NCI-H82 treated with DMSO at 0.1 percent for 48 hours (cell line): ENCODE results near the gene PON3.

Experiments used
- DNase-seq: peaks from one replicate; lab custom pipeline; 2025; ENCODE audit not compliant: unreplicated experiment; lab: John Stamatoyannopoulos, UW

The PON3 gene

DNA sequence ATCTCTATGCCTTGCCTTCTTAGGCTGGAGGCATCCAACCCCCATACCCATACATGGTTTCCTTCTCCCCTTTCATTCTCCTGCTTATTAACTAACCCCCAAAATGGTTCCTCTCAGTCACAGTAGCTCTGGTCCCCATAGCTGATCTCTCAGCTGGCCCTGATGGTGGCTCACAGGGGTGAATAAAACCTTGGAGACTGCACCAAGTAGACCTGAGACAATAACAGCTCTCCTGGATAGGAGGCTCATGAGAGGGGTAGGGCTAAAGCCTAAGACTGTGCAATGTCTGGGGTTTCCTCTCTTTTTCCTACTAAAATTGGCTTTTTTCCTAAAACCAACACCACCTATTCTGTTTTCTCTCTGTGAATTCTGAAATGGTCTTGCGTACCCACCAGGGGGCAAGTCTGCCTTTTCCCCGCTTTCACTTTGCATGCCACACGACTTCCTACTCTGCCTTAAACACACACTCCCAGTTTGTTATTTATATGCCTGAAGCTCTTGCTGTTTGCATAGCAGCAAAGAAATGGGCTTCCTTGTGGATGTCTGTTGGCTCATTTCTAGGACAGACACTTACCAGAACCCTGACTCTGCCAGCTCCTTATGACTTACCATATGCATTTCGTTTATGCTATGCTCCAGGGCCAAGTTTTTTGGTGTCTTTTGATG, 53.4 kb downstream of the PON3 start:
- no peak for DNase-seq

DNA sequence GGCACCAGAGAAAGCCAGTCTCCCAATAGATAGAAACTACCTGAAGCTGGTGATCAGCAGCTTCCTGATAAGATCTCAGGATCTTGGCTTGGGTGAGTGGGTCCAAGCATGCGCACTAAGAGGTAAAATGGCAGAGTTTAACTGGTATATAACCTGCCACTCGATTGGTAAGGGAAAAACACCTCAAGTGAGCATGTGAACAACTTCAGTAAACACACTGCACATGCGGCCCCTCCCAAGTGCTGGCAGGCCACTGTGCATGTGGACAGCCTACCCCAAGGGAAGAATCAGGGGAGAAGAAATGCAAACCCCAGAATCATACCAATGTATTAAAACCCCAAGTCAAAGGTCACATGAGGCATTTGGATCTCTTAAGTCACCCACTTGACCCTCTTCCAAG, 54.1 kb downstream of the PON3 start:
- no peak for DNase-seq

- DNase-seq = no peak
Measured at GRCh38 chr7:95340491-95340890, 55.7 kb downstream of the PON3 start.

DNA sequence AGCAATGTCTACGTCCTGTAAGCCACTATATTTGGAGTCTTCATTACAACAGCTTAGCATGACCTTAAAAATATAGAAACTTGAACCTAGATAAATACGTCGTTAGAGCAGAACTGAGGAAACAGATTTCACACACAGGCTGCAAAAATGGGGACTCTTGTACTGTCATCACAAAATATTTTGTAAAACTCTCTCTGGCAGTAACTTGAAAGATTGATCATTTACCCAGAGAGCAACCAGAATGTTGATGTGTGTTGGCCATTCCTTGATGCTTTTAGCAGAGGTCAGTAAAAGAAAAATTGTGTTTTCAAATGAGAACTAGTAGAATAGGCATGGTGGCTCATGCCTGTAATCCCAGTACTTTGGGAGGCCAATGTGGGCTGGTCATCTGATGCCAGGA, 57.3 kb downstream of the PON3 start:
- no peak for DNase-seq

DNA sequence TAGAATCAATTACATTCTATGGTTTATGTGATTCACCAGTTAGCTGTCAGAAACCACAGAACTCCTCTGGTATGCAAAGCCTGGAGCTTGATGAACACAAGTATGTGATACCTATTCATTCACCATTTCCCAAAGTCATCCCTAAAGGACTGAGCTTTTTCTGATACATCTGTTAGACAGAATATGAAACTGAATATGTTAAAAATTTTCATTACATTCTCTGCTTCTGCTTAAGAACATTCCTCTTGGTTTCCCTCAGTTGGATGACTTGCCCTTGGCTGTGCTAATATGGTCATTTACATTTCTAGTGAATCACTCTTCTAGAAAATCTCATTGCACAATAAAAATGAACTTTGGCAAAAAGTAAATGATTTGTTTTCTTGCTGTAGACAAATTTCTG, 61.1 kb downstream of the PON3 start:
- no peak for DNase-seq

DNA sequence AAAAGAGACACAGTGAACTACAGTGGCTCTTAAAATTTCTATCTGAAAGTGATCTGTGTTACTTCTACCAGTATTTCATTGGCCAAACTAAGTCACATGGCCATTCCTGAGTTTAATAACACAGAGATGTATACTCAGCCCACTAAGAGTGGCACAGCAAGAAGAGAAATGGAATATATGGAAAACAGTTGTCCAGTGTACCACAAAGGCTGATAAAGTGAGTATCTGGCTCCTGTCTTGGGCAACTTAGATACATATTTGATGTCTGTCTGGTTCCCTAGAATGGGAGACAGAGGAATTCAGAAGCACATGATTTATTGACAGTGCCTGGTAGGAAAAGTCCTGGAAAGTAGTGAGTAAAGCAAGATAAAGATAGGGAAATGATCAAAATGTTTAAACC, 61.7 kb downstream of the PON3 start:
- no peak for DNase-seq

DNA sequence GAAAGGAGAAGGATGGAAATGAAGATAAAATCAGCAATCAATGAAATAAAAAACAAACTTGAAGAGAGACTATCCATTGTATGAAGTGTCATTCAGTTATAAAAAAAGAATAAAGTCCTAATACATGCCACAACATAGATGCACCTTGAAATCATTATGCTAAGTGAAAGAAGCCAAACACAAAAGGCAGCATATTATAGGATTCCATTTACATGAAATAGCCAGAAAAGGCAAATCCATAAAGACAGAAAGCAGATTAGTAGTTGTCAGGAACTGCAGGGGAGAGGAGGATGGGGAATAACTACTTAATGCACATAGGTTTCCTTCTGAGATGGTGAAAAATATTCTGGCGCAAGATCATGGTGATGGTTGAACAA, 65.2 kb downstream of the PON3 start:
- no peak for DNase-seq

DNA sequence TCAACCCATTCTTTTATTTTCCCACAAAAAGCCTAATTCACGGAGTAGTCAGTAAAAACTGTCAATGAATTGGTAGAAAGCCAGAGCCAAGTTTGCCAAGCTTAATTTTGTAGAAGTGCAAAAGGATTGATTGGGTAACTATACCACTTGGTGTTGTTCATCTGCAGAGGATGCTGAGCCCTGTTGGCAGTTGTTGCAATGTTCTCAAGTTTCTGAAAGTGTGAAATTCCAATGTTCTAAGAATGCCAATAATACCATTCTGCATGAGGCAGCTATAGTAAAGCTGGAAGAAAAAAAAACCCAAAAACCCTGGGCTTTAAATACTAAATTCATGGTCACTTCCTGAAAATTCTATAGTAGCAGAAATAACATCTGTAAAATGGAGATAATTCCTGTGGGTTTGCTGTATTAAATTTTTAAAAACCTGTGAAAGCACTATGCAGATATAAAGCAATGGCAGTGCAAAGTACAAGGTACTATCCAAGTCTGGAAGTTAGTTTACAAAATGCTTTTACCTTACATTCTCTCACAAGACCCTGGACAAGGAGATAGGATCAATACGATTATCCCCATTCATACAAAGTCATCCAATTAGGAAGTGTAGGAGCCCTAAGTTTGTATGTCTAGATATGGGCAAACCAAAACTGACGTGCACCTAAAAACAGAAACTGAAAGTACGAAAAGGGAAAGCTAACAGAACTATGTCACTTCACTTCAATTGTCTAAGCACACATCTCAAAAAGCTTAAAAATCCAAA, 65.8 kb downstream of the PON3 start:
- no peak for DNase-seq

- DNase-seq = peak; percentile 6
Measured at GRCh38 chr7:95327356-95327755, 68.8 kb downstream of the PON3 start.

GRCh38 chr7:95324431-95324830, 71.7 kb downstream of the PON3 start, which contains the start of gene PON1:
PON1 (minus strand) TSS chr7:95324532; CDS start chr7:95324475, 57 bp downstream.
- DNase-seq = no peak

GRCh38 chr7:95323410-95324129, 72.6 kb downstream of the PON3 start:
- DNase-seq = no peak

GRCh38 chr7:95322854-95323253, 73.3 kb downstream of the PON3 start:
- DNase-seq = no peak

- no peak for DNase-seq
Measured at GRCh38 chr7:95322396-95322795, 73.8 kb downstream of the PON3 start.

DNA sequence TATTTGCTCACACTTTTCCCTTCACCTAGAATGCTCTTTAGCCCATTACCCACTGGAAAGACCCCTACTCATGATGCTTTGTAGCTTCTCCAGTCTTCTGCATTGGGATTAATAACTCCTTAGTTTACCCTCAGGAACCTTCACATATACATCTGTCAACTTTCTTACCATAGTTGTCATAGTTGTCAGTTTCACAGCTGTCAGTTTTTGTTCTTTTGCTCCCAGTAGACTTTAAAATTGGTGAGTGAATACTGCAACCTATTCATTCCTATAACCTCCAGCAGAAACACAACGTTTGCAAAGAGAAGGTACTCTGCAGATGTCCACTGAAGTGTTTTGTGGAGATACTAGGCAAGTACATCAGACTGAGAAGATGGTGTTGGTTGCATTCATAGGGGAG, 74.5 kb downstream of the PON3 start:
- no peak for DNase-seq

- DNase-seq = no peak
Measured at GRCh38 chr7:95320651-95321050, 75.5 kb downstream of the PON3 start.

DNA sequence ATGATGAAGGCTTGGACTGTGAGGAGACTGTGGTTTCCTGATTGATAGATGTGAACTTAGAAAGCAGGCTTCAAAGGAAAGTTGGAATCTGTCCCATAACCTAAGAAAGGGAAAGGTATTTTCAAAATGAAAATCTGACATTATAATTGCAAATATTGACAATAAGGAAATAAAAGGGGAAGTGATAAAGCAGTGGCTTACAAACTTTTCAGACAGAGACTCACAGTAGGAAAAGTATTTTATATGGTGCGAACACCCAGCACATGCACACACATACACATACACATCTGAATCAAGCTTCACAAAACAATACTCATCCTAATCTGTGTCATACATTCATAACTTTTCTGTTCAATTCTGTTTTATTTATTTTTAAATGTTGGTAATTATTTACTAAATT, 76.6 kb downstream of the PON3 start:
- no peak for DNase-seq

DNA sequence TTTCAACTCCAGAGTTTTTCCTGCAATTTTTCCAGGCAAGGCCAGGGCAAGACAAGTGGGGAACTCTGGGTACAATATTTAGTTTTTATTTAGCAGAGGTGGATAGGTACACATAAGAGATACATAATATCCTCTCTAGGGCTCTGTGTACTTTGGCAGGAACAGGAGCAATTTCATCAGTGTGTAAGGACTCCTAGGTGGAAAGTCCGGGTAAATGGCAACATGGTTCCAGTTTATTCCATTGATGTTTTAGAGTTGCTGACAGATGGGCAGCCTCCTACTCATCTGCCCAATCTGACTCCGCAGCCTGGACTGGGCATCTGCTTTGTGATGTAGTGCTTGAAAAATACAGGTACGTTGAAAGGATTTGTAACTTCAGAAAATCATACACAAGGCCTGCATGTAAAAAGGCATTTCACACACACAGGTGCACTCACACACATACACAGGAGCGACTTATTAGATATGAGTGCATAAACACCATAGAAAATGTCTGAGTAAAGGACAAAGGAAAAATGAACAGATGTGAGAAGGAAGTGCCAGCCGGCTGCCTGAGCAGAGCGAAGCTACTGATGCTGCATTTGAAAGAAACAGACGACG, 77.6 kb downstream of the PON3 start:
- DNase-seq = no peak

DNA sequence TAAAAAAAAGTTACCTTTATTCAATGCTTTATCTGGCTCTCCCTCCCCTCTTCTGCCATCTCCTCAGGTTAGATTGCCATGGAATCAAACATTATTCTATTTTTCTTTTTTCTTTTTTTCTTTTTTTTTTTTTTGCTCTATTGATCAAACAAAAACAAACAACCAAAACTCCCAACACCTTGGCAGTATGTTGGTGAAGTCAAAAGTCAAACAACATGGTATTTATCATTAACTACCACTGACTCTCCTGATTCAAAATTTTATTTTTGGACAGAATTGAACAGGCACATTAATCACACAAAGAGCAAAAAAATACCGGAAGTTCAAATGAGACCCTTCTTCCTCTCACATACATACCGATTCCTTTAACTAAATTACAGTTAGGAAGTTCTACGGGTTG, 78.2 kb downstream of the PON3 start:
- DNase-seq = no peak

- no peak for DNase-seq
Measured at GRCh38 chr7:95317546-95317945, 78.6 kb downstream of the PON3 start.

GRCh38 chr7:95316588-95316987, 79.6 kb downstream of the PON3 start:
- no peak for DNase-seq

DNA sequence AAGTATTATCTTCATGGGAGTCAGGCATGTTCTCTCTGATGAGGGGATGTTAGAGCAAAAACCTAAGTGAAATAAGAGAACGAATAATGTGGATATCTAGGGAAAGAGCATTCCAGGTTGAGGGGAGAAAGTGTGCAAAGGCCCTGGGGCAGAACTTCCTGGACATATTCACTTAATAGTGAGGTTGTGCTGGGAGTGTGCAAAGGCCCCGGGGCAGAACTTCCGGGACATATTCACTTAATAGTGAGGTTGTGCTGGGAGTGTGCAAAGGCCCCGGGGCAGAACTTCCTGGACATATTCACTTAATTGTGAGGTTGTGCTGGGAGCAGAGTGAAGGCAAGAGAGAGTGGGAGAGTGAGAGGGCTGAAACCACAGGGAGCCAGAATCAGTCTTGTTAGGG, 83.6 kb downstream of the PON3 start:
- DNase-seq = no peak

DNA sequence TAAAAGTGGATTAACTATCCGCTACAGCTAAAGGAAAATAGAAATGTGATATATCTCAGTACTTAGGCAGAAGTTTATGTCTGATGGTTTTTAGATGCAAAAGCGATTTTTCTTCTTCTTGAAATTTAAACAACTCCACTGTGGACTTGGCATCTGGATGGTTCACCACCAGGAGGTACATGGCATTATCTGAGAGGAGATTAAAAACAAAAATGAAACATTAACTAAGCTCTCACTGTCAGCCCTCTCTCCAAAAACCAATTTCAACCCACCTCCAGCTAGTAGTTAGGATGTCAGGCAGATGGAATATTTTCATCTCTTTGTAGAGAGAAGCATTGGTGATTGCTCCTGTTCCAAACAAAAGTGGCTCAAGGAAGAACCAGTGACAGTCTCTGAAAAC, 84.8 kb downstream of the PON3 start:
- DNase-seq = no peak
